Esophagus squamous epithelium (tissue), 5 donors: ENCODE results near the gene ALG11. TPM values are rescaled to one million over a fixed set of nuclear protein-coding genes. Genes with fewer than 3 reads are reported as not detected.

Experiments
- DNase-seq: peaks from one replicate; lab custom pipeline; 2025; lab: John Stamatoyannopoulos, UW
- H3K27ac ChIP-seq, 4 donors: fragments of 200-600 bp; sonication (generic); one replicate each; pipeline ENCODE4 v1.5.1; 2016 to 2019; ENCODE audit warnings: mild to moderate bottlenecking in 1 of 4
- H3K27me3 ChIP-seq, 4 donors: fragments of 200-600 bp; sonication (generic); 1 replicate in 3 of 4; 2 replicates in 1 of 4; pipeline versions ENCODE4 v1.5.1 to v1.6.0; 2017 to 2021; ENCODE audit warnings: antibody characterized with exemption in 1 of 4
- H3K36me3 ChIP-seq, 3 donors: fragments of 200-600 bp; sonication (generic); one replicate each; pipeline ENCODE4 v1.5.1; 2016 to 2019
- H3K4me1 ChIP-seq, 3 donors: fragments of 200-600 bp; sonication (generic); one replicate each; pipeline ENCODE4 v1.5.1; 2017 to 2019
- H3K4me3 ChIP-seq, 4 donors: fragments of 200-600 bp; sonication (generic); 1 replicate in 3 of 4; 2 replicates in 1 of 4; pipeline ENCODE4 v1.5.1; 2016 to 2019; ENCODE audit warnings: mild to moderate bottlenecking in 2 of 4, moderate library complexity in 1 of 4
- H3K9me3 ChIP-seq, 3 donors: fragments of 200-600 bp; sonication (generic); one replicate each; pipeline ENCODE4 v1.5.1; 2016 to 2019
- CTCF ChIP-seq, 6 experiments: fragments of 450-650 bp in 4 of 6; fragments of 200-600 bp in 2 of 6; sonication (generic) in 2 of 6; IDR thresholded peaks; one replicate each; pipeline ENCODE4 v1.5.1; 2016 to 2019; ENCODE audit warnings: antibody characterized with exemption in 6 of 6, mild to moderate bottlenecking in 4 of 6, moderate library complexity in 4 of 6
- POLR2A ChIP-seq, 4 donors: fragments of 450-650 bp; IDR thresholded peaks; one replicate each; pipeline ENCODE4 v1.6.1; 2017; ENCODE audit warnings: antibody characterized with exemption in 4 of 4, mild to moderate bottlenecking in 4 of 4, moderate library complexity in 3 of 4
- WGBS, 2 donors: methylation state at CpG; one replicate each; pipeline ENCODE4 v1.1.5; 2018; 5-methylcytosine and 5-hydroxymethylcytosine counted together
- intact Hi-C: fragments of 100-400 bp; cut with DNase I; formaldehyde crosslinking; loops from one replicate; pipeline ENCODE4 v1.15.0; 2022
- total RNA-seq, 4 donors: library from RNA; depleted of rRNA; stranded (reverse); fragments of >200 nt; gene quantifications; one replicate each; pipeline ENCODE4 v1.1.0, GENCODE V29; 2016
- donor health status: DM: yes; HTN: yes; CAD: no.

ALG11 gene
- total RNA-seq, 4 donors from 2014 or later = 10.7 to 21.2 (median 14.4) TPM

GRCh38 chr13:51993713-51994112 lies 18.5 kb upstream of the ALG11 start:
- WGBS, 2 donors = 90 to 95% methylated on average over 2 of the region's 2 CpGs
- intact Hi-C loops = no loop called here
- TF ChIP-seq POLR2A (IDR thresholded peaks at IDR 0.05) (no peak), CTCF (IDR thresholded peaks at IDR 0.05) (no peak)
- Histone ChIP-seq H3K9me3 (no peaks in the 10 kb centered on the region), H3K4me1 (peaks cover 6 to 18% (median 8%) of the 10 kb centered on the region in 3 donors), H3K27me3 (peaks cover 0 to 4% (median 0%) of the 10 kb centered on the region in 4 donors), H3K4me3 (no peak overlapping the region), H3K27ac (no peak overlapping the region), H3K36me3 (no peaks in the 10 kb centered on the region)
- no peak for DNase-seq

- TF ChIP-seq POLR2A (IDR thresholded peaks at IDR 0.05) (no peak), CTCF (IDR thresholded peaks at IDR 0.05) (no peak)
- Histone ChIP-seq H3K27me3 (peaks cover 0 to 13% (median 0%) of the 10 kb centered on the region in 4 donors), H3K4me1 (peaks cover 6 to 33% (median 12%) of the 10 kb centered on the region in 3 donors), H3K36me3 (no peaks in the 10 kb centered on the region), H3K9me3 (no peaks in the 10 kb centered on the region), H3K27ac (peak overlapping the region in 2 of 4 donors; percentile 40 to 45), H3K4me3 (no peak overlapping the region)
- intact Hi-C loops = no loop called here
- DNase-seq = no peak
- WGBS, 2 donors = 26 to 31% methylated on average over 7 to 9 of the region's 9 CpGs
Observed at GRCh38 chr13:51995677-51996551, 16.3 kb upstream of the ALG11 start.

GRCh38 chr13:51996641-51997040 lies 15.6 kb upstream of the ALG11 start:
- DNase-seq = no peak
- Histone ChIP-seq H3K36me3 (no peaks in the 10 kb centered on the region), H3K27me3 (peaks cover 0 to 13% (median 0%) of the 10 kb centered on the region in 4 donors), H3K9me3 (no peaks in the 10 kb centered on the region), H3K4me1 (peaks cover 6 to 33% (median 12%) of the 10 kb centered on the region in 3 donors), H3K27ac (peak overlapping the region in 1 of 4 donors; percentile 45), H3K4me3 (no peak overlapping the region)
- intact Hi-C loops = no loop called here
- WGBS, 2 donors = 88 to 92% methylated on average over 4 of the region's 4 CpGs
- no peak for TF ChIP-seq POLR2A (IDR thresholded peaks at IDR 0.05)
- TF ChIP-seq CTCF (IDR thresholded peaks at IDR 0.05) = no peak

GRCh38 chr13:51997186-51997585 lies 15.0 kb upstream of the ALG11 start:
- no peak overlapping the region for H3K4me3 ChIP-seq
- H3K4me1 ChIP-seq = peaks cover 6 to 33% (median 12%) of the 10 kb centered on the region in 3 donors
- no peak for DNase-seq
- 93 to 97% methylated on average over 2 of the region's 2 CpGs for WGBS, 2 donors
- H3K9me3 ChIP-seq = no peaks in the 10 kb centered on the region
- intact Hi-C loops = no loop called here
- H3K27me3 ChIP-seq = peaks cover 0 to 13% (median 0%) of the 10 kb centered on the region in 4 donors
- TF ChIP-seq CTCF (IDR thresholded peaks at IDR 0.05) = no peak
- TF ChIP-seq POLR2A (IDR thresholded peaks at IDR 0.05) = no peak
- H3K27ac ChIP-seq = no peak overlapping the region
- H3K36me3 ChIP-seq = no peaks in the 10 kb centered on the region

GRCh38 chr13:51997641-51998330 lies 14.4 kb upstream of the ALG11 start:
- Histone ChIP-seq H3K4me3 (no peak overlapping the region), H3K9me3 (no peaks in the 10 kb centered on the region), H3K36me3 (no peaks in the 10 kb centered on the region), H3K4me1 (peaks cover 6 to 33% (median 12%) of the 10 kb centered on the region in 3 donors), H3K27me3 (peaks cover 0 to 13% (median 0%) of the 10 kb centered on the region in 4 donors), H3K27ac (no peak overlapping the region)
- WGBS, 2 donors = 68 to 74% methylated on average over 8 of the region's 8 CpGs
- DNase-seq = no peak
- TF ChIP-seq POLR2A (IDR thresholded peaks at IDR 0.05) (no peak), CTCF (IDR thresholded peaks at IDR 0.05) (no peak)
- intact Hi-C loops = no loop called here
